H1 (cell line): ENCODE measurements around the gene SYT17. TPM values are rescaled to one million over a fixed set of nuclear protein-coding genes. Genes with fewer than 3 reads are reported as not detected.

Source experiments
- CTCF ChIA-PET: fragments of 300-600 bp; sonication (Branson Sonifier 250); formaldehyde crosslinking; loops from one replicate; lab custom pipeline; 2021; ENCODE audit not compliant: partially characterized antibody; lab: Charles Lee
- POLR2A ChIA-PET: fragments of 300-600 bp; sonication (Branson Sonifier 250); formaldehyde crosslinking; loops from one replicate; lab custom pipeline; 2021; ENCODE audit warnings: inconsistent platforms; ENCODE audit not compliant: partially characterized antibody; lab: Charles Lee
- DNase-seq, 2 experiments: peaks; one replicate each; pipeline versions ENCODE4 v3.0.0 to v3.0.0-alpha.2; 2010 to 2022; ENCODE audit warnings: low spot score in 2 of 2, low read depth in 1 of 2, mixed read lengths in 1 of 2
- FAIRE-seq: peaks from 2 replicates; lab custom pipeline; 2011; peaks lifted over from hg19 to GRCh38; lab: Jason Lieb, UNC
- H2AFZ ChIP-seq: 2 replicates; pipeline ENCODE4 v1.8.1; 2012; ENCODE audit warnings: low read length, inconsistent platforms
- H2AK5ac ChIP-seq: 2 replicates; pipeline ENCODE4 v1.6.1; 2013; ENCODE audit warnings: low read depth, low read length
- H2BK120ac ChIP-seq: replicated peaks from 2 replicates; pipeline ENCODE3; 2013; ENCODE audit warnings: low read depth, low read length, inconsistent platforms
- H2BK12ac ChIP-seq: 2 replicates; pipeline ENCODE4 v1.6.1; 2013; ENCODE audit warnings: low read depth, low read length
- H2BK15ac ChIP-seq: 2 replicates; pipeline ENCODE4 v1.6.1; 2013; ENCODE audit warnings: low read length
- H2BK20ac ChIP-seq: 2 replicates; pipeline ENCODE4 v1.6.1; 2013; ENCODE audit warnings: low read length
- H2BK5ac ChIP-seq: 2 replicates; pipeline ENCODE4 v1.6.1; 2013; ENCODE audit warnings: low read depth, low read length
- H3K14ac ChIP-seq: 2 replicates; pipeline ENCODE4 v1.6.1; 2013; ENCODE audit warnings: inconsistent platforms; ENCODE audit not compliant: insufficient read length
- H3K18ac ChIP-seq: 2 replicates; pipeline ENCODE4 v1.6.1; 2013; ENCODE audit warnings: low read length; ENCODE audit errors: extremely low read depth
- H3K23ac ChIP-seq: 2 replicates; pipeline ENCODE4 v1.6.1; 2013; ENCODE audit warnings: inconsistent platforms; ENCODE audit not compliant: insufficient read length
- H3K23me2 ChIP-seq: 2 replicates; pipeline ENCODE4 v1.6.1; 2013; ENCODE audit warnings: low read depth, low read length
- H3K27ac ChIP-seq: 2 replicates; pipeline ENCODE4 v1.6.1; 2011; ENCODE audit warnings: low read depth, low read length, inconsistent platforms
- H3K27me3 ChIP-seq, 4 experiments: replicated peaks in 1 of 4; 1 replicate in 1 of 4; 2 replicates in 3 of 4; pipeline versions ENCODE4 v1.6.1 to v1.8.1; 2011 to 2013; ENCODE audit warnings: low read length in 3 of 4, mild to moderate bottlenecking in 3 of 4, inconsistent platforms in 2 of 4, mixed read lengths in 2 of 4, moderate library complexity in 1 of 4; ENCODE audit not compliant: control insufficient read depth in 3 of 4, insufficient read depth in 3 of 4; ENCODE audit errors: extremely low read depth in 1 of 4
- H3K36me3 ChIP-seq, 4 experiments: 2 replicates each; pipeline versions ENCODE4 v1.6.1 to v1.8.1; 2011 to 2013; ENCODE audit warnings: mild to moderate bottlenecking in 4 of 4, low read length in 3 of 4, moderate library complexity in 2 of 4, control low read depth in 1 of 4, inconsistent platforms in 1 of 4; ENCODE audit not compliant: insufficient read depth in 4 of 4, control insufficient read depth in 2 of 4
- H3K4ac ChIP-seq: replicated peaks from 2 replicates; pipeline ENCODE3; 2013; ENCODE audit warnings: low read length, low read depth, mixed read lengths, inconsistent platforms; ENCODE audit not compliant: insufficient read length
- H3K4me1 ChIP-seq, 4 experiments: replicated peaks in 1 of 4; 1 replicate in 1 of 4; 2 replicates in 3 of 4; pipeline versions ENCODE4 v1.6.1 to v1.8.1; 2011 to 2013; ENCODE audit warnings: low read length in 3 of 4, inconsistent platforms in 2 of 4, mixed read lengths in 1 of 4; ENCODE audit not compliant: insufficient read depth in 4 of 4, control insufficient read depth in 3 of 4
- H3K4me2 ChIP-seq, 2 experiments: 2 replicates each; pipeline versions ENCODE4 v1.6.1 to v1.8.1; 2011 to 2013; ENCODE audit warnings: low read depth in 2 of 2, low read length in 2 of 2, control low read depth in 1 of 2, inconsistent platforms in 1 of 2, mild to moderate bottlenecking in 1 of 2; ENCODE audit not compliant: insufficient read depth in 1 of 2
- H3K4me3 ChIP-seq, 4 experiments: fragments of 200-600, 300-600 bp in 1 of 4; sonication (generic), shearing (Covaris generic), sonication (Bioruptor Twin) in 1 of 4; 2 replicates each; pipeline versions ENCODE4 v1.5.1 to v1.8.1; 2011 to 2016; ENCODE audit warnings: low read length in 4 of 4, low read depth in 3 of 4, control low read depth in 2 of 4, inconsistent platforms in 2 of 4, mild to moderate bottlenecking in 2 of 4, mixed read lengths in 1 of 4, moderate library complexity in 1 of 4; ENCODE audit not compliant: insufficient read depth in 2 of 4; ENCODE audit errors: extremely low read depth in 1 of 4
- H3K56ac ChIP-seq: replicated peaks from 2 replicates; pipeline ENCODE3; 2013; ENCODE audit warnings: low read depth, mild to moderate bottlenecking, mixed read lengths, low read length, inconsistent platforms; ENCODE audit not compliant: insufficient read length
- H3K79me1 ChIP-seq: 2 replicates; pipeline ENCODE4 v1.6.1; 2013; ENCODE audit warnings: low read depth, low read length, control low read depth
- H3K79me2 ChIP-seq, 2 experiments: 2 replicates each; pipeline versions ENCODE4 v1.6.1 to v1.8.1; 2012 to 2013; ENCODE audit warnings: low read length in 2 of 2, mild to moderate bottlenecking in 2 of 2, inconsistent platforms in 1 of 2; ENCODE audit not compliant: insufficient read depth in 2 of 2, control insufficient read depth in 1 of 2
- H3K9ac ChIP-seq, 4 experiments: replicated peaks in 1 of 4; 1 replicate in 1 of 4; 2 replicates in 3 of 4; pipeline versions ENCODE4 v1.6.1 to v1.8.1; 2011 to 2013; ENCODE audit warnings: low read depth in 3 of 4, low read length in 3 of 4, control low read depth in 2 of 4, mild to moderate bottlenecking in 2 of 4, moderate library complexity in 2 of 4, inconsistent platforms in 1 of 4; ENCODE audit errors: extremely low read depth in 1 of 4
- H3K9me3 ChIP-seq, 2 experiments: 2 replicates each; pipeline versions ENCODE4 v1.6.1 to v1.8.1; 2012 to 2013; ENCODE audit warnings: mild to moderate bottlenecking in 2 of 2, moderate library complexity in 2 of 2, control low read depth in 1 of 2, inconsistent platforms in 1 of 2, low read depth in 1 of 2, low read length in 1 of 2, mixed read lengths in 1 of 2; ENCODE audit not compliant: insufficient read depth in 2 of 2
- H4K20me1 ChIP-seq, 2 experiments: replicated peaks in 1 of 2; 2 replicates each; pipeline versions ENCODE3 to v1.8.1; 2011 to 2013; ENCODE audit warnings: inconsistent platforms in 2 of 2, low read length in 2 of 2, mild to moderate bottlenecking in 1 of 2; ENCODE audit not compliant: insufficient read depth in 2 of 2, control insufficient read depth in 1 of 2
- H4K5ac ChIP-seq: 2 replicates; pipeline ENCODE4 v1.6.1; 2013; ENCODE audit warnings: low read length, low read depth, mixed read lengths, inconsistent platforms; ENCODE audit not compliant: insufficient read length
- H4K8ac ChIP-seq: 2 replicates; pipeline ENCODE4 v1.8.0; 2013; ENCODE audit warnings: mild to moderate bottlenecking, moderate library complexity, low read length, inconsistent platforms; ENCODE audit not compliant: insufficient read depth; ENCODE audit errors: extremely low read depth
- H4K91ac ChIP-seq: replicated peaks from 2 replicates; pipeline ENCODE3; 2013; ENCODE audit warnings: low read length, mixed read lengths, inconsistent platforms; ENCODE audit not compliant: insufficient read length
- KDM1A ChIP-seq: fragments of 200-600, 300-600 bp; sonication (generic); IDR thresholded peaks from 2 replicates; pipeline ENCODE4 v1.7.1; 2016; ENCODE audit warnings: mild to moderate bottlenecking, low read length, borderline replicate concordance
- KDM4A ChIP-seq: IDR thresholded peaks from one replicate; pipeline ENCODE4 v1.7.1; 2012; ENCODE audit warnings: low read depth, mild to moderate bottlenecking, moderate library complexity, low read length, inconsistent platforms; ENCODE audit not compliant: severe bottlenecking
- WGBS, 2 experiments: shearing (Covaris generic) in 1 of 2; methylation state at CpG; one replicate each; pipeline versions ENCODE4 v1.1.6 to v1.1.7; 2013 to 2015; ENCODE audit warnings: low lambda C conversion rate in 2 of 2, mixed read lengths in 2 of 2, inconsistent platforms in 1 of 2, low coverage in 1 of 2, missing lambda C conversion rate in 1 of 2; ENCODE audit not compliant: insufficient replicate concordance in 2 of 2, insufficient coverage in 1 of 2, insufficient read length in 1 of 2; ENCODE audit errors: extremely low coverage in 1 of 2, missing lambda C conversion rate in 1 of 2; 5-methylcytosine and 5-hydroxymethylcytosine counted together
- polyA plus RNA-seq, 7 experiments: library from polyadenylated mRNA; depleted of rRNA in 3 of 7; stranded (reverse) in 5 of 7; unstranded in 2 of 7; fragments of >200 nt in 5 of 7; fragments of 200-250 nt in 2 of 7; gene quantifications; 1 replicate in 5 of 7; 2 replicates in 1 of 7; 4 replicates in 1 of 7; pipeline versions ENCODE4 v1.2.1 to v1.2.3, GENCODE V29; 2011 to 2013; ENCODE audit warnings: missing spikeins in 2 of 7, mixed read lengths in 2 of 7
- total RNA-seq: library from RNA; stranded (reverse); fragmentation: NEBNext Ultra II Directional; extraction: Animal tissue kit (Norgen Biotek cat#: 25700); gene quantifications from 2 replicates; pipeline ENCODE4 v1.2.1, GENCODE V29; 2021

Gene SYT17
- total and polyA plus RNA-seq, 2 of the 8 experiments (the other 6 are each of a cell fraction or from before 2014, with no cell fraction given), result 5.8 to 18.1 TPM

- H3K23ac ChIP-seq, result no peak overlapping the region
- 0 out of 2 replicates have a peak overlapping the region, but pooled peaks have one; percentile 28 for H2BK20ac ChIP-seq
- H3K4me1 ChIP-seq, result peaks cover 0 to 8% (median 4%) of the 10 kb centered on the region in 4 experiments; a peak in 3 of 7 replicates
- H4K91ac ChIP-seq, result no peak overlapping the region
- H3K9ac ChIP-seq, result no peak overlapping the region
- no peak overlapping the region; the same call in none of the 2 replicates for H3K18ac ChIP-seq
- no peak overlapping the region for H3K56ac ChIP-seq
- H3K14ac ChIP-seq, result no peak overlapping the region
- H4K20me1 ChIP-seq, result no peaks in the 10 kb centered on the region
- no peak overlapping the region; the same call in 1 of the 2 replicates for H2AK5ac ChIP-seq
- no peak overlapping the region for H3K4me3 ChIP-seq
- no peak for DNase-seq
- ChIA-PET POLR2A (interaction anchor here (0.6 to 1.5 kb wide), 2 partner anchors 13 to 141 kb away, joined by 3 to 5 read pairs; no protein-coding TSS in a partner anchor), CTCF (interaction anchor here (0.6 to 1.5 kb wide), 6 partner anchors 10 to 139 kb away, joined by 3 to 8 read pairs (median 4); no protein-coding TSS in a partner anchor)
- peak overlapping the region; percentile 22; the same call in 1 of the 2 replicates for H2BK5ac ChIP-seq
- peak overlapping the region; percentile 92; the same call in 1 of the 2 replicates for H2BK12ac ChIP-seq
- H3K79me2 ChIP-seq, result no peaks in the 10 kb centered on the region
- no peak overlapping the region for H3K4ac ChIP-seq
- H2AFZ ChIP-seq, result no peak overlapping the region
- no peak overlapping the region for H3K27ac ChIP-seq
- WGBS, 2 experiments, result 81% methylated on average over 8 of the region's 8 CpGs; no CpG with 5 or more reads in 1 of the 2 experiments
- TF ChIP-seq KDM4A (no peak), KDM1A (no peak)
- peak overlapping the region; percentile 28 for H2BK120ac ChIP-seq
- H3K36me3 ChIP-seq, result 0 out of 8 replicates have a peak, but pooled peaks cover 0 to 2% (median 0%) of the 10 kb centered on the region in 4 experiments
- H3K9me3 ChIP-seq, result no peaks in the 10 kb centered on the region
- H3K79me1 ChIP-seq, result no peaks in the 10 kb centered on the region
- H3K4me2 ChIP-seq, result no peak overlapping the region
- H4K8ac ChIP-seq, result peak overlapping the region; percentile 94; the same call in 1 of the 2 replicates
- peaks cover 2% of the 10 kb centered on the region; the same call in 1 of the 2 replicates for H3K23me2 ChIP-seq
- no peak for FAIRE-seq
- H2BK15ac ChIP-seq, result no peak overlapping the region
- no peak overlapping the region for H4K5ac ChIP-seq
- H3K27me3 ChIP-seq, result no peaks in the 10 kb centered on the region
Observed at GRCh38 chr16:19185510-19185851, 17.4 kb downstream of the SYT17 start.
